Uterus (tissue), 4 donors: Measurements from ENCODE around the gene FAT1. TPM values are rescaled to one million over a fixed set of nuclear protein-coding genes. Genes with fewer than 3 reads are reported as not detected.
A peak's percentile ranks its signal among the peaks of the same experiment; 100 is the strongest.

Experiments used
- DNase-seq, 2 donors: peaks; one replicate each; pipeline ENCODE4 v3.0.0-alpha.2; 2019 to 2020
- H3K27ac ChIP-seq, 2 donors: fragments of 200-600 bp; sonication (generic); 1 replicate in 1 of 2; 2 replicates in 1 of 2; pipeline ENCODE4 v1.5.1; 2016 to 2018
- H3K27me3 ChIP-seq, 2 donors: fragments of 200-600 bp; sonication (generic); one replicate each; pipeline ENCODE4 v1.5.1; 2018 to 2019; ENCODE audit warnings: control low read depth in 1 of 2
- H3K36me3 ChIP-seq, 2 donors: fragments of 200-600 bp; sonication (generic); one replicate each; pipeline ENCODE4 v1.5.1; 2019; ENCODE audit warnings: control low read depth in 1 of 2
- H3K4me1 ChIP-seq, 2 donors: fragments of 200-600 bp; sonication (generic); one replicate each; pipeline ENCODE4 v1.5.1; 2018 to 2019; ENCODE audit warnings: control low read depth in 1 of 2
- H3K4me3 ChIP-seq, 2 donors: fragments of 200-600 bp; sonication (generic); 1 replicate in 1 of 2; 2 replicates in 1 of 2; pipeline ENCODE4 v1.5.1; 2018 to 2019; ENCODE audit warnings: mild to moderate bottlenecking in 1 of 2
- H3K9me3 ChIP-seq, 2 donors: fragments of 200-600 bp; sonication (generic); one replicate each; pipeline ENCODE4 v1.5.1; 2019; ENCODE audit warnings: control low read depth in 1 of 2
- POLR2A ChIP-seq, 2 donors: fragments of 450-650 bp; IDR thresholded peaks; one replicate each; pipeline ENCODE4 v1.6.1; 2016; ENCODE audit warnings: antibody characterized with exemption in 2 of 2, mild to moderate bottlenecking in 1 of 2, moderate library complexity in 1 of 2
- intact Hi-C: fragments of 100-400 bp; cut with DNase I; formaldehyde crosslinking; loops from one replicate; pipeline ENCODE4 v1.15.1; 2023; ENCODE audit warnings: low total_unique reads
- total RNA-seq, 4 donors: library from RNA; depleted of rRNA in 3 of 4; stranded (reverse); fragments of >200 nt in 3 of 4; gene quantifications; one replicate each; pipeline versions ENCODE4 v1.1.0 to v1.2.4, GENCODE V29; 2014 to 2023
- TF ChIP-seq, protein P1 (sequence below), 4 experiments: fragments of 200-600 bp in 2 of 4; fragments of 450-650 bp in 2 of 4; sonication (generic) in 2 of 4; IDR thresholded peaks; one replicate each; pipeline ENCODE4 v1.5.1; 2016 to 2019; ENCODE audit warnings: antibody characterized with exemption in 4 of 4, mild to moderate bottlenecking in 2 of 4, moderate library complexity in 1 of 4
- donor health status: DM: yes; HTN: yes; CAD: no.

Gene FAT1, protein sequence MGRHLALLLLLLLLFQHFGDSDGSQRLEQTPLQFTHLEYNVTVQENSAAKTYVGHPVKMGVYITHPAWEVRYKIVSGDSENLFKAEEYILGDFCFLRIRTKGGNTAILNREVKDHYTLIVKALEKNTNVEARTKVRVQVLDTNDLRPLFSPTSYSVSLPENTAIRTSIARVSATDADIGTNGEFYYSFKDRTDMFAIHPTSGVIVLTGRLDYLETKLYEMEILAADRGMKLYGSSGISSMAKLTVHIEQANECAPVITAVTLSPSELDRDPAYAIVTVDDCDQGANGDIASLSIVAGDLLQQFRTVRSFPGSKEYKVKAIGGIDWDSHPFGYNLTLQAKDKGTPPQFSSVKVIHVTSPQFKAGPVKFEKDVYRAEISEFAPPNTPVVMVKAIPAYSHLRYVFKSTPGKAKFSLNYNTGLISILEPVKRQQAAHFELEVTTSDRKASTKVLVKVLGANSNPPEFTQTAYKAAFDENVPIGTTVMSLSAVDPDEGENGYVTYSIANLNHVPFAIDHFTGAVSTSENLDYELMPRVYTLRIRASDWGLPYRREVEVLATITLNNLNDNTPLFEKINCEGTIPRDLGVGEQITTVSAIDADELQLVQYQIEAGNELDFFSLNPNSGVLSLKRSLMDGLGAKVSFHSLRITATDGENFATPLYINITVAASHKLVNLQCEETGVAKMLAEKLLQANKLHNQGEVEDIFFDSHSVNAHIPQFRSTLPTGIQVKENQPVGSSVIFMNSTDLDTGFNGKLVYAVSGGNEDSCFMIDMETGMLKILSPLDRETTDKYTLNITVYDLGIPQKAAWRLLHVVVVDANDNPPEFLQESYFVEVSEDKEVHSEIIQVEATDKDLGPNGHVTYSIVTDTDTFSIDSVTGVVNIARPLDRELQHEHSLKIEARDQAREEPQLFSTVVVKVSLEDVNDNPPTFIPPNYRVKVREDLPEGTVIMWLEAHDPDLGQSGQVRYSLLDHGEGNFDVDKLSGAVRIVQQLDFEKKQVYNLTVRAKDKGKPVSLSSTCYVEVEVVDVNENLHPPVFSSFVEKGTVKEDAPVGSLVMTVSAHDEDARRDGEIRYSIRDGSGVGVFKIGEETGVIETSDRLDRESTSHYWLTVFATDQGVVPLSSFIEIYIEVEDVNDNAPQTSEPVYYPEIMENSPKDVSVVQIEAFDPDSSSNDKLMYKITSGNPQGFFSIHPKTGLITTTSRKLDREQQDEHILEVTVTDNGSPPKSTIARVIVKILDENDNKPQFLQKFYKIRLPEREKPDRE (N-terminal part only)
- total RNA-seq: 100 to 1,000 TPM in 1 of 4 donors, 10 to 100 TPM in 3; 11.5 to 245 (median 52.5) TPM

- Histone ChIP-seq H3K4me3 (peak within 1 kb of the TSS; percentile 45 to 81), H3K36me3 (no peaks in the 10 kb centered on the region), H3K27me3 (no peaks in the 10 kb centered on the region), H3K9me3 (no peaks in the 10 kb centered on the region), H3K27ac (peak within 1 kb of the TSS; percentile 91 to 93), H3K4me1 (no peaks in the 10 kb centered on the region)
- TF ChIP-seq POLR2A (IDR thresholded peaks at IDR 0.05): peak; percentile 31 to 52
- TF ChIP-seq, protein P1, sequence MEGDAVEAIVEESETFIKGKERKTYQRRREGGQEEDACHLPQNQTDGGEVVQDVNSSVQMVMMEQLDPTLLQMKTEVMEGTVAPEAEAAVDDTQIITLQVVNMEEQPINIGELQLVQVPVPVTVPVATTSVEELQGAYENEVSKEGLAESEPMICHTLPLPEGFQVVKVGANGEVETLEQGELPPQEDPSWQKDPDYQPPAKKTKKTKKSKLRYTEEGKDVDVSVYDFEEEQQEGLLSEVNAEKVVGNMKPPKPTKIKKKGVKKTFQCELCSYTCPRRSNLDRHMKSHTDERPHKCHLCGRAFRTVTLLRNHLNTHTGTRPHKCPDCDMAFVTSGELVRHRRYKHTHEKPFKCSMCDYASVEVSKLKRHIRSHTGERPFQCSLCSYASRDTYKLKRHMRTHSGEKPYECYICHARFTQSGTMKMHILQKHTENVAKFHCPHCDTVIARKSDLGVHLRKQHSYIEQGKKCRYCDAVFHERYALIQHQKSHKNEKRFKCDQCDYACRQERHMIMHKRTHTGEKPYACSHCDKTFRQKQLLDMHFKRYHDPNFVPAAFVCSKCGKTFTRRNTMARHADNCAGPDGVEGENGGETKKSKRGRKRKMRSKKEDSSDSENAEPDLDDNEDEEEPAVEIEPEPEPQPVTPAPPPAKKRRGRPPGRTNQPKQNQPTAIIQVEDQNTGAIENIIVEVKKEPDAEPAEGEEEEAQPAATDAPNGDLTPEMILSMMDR (IDR thresholded peaks at IDR 0.05): no peak
- peak; percentile 58 to 73 for DNase-seq
- intact Hi-C loops: no loop called here
Observed at GRCh38 chr4:186723292-186724057, at the start of gene FAT1. Gene FAT1 (minus strand): TSS chr4:186723856. CDS start chr4:186709827, 14,029 bp downstream.

- Histone ChIP-seq H3K4me3 (no peak overlapping the region), H3K4me1 (no peaks in the 10 kb centered on the region), H3K27ac (no peak overlapping the region), H3K9me3 (no peaks in the 10 kb centered on the region), H3K36me3 (no peaks in the 10 kb centered on the region), H3K27me3 (no peaks in the 10 kb centered on the region)
- DNase-seq: no peak
- intact Hi-C loops: no loop called here
- no peak for TF ChIP-seq POLR2A (IDR thresholded peaks at IDR 0.05)
- TF ChIP-seq, protein P1 (IDR thresholded peaks at IDR 0.05): no peak
Observed at GRCh38 chr4:186772936-186773487, 49.4 kb upstream of the FAT1 start.

DNA sequence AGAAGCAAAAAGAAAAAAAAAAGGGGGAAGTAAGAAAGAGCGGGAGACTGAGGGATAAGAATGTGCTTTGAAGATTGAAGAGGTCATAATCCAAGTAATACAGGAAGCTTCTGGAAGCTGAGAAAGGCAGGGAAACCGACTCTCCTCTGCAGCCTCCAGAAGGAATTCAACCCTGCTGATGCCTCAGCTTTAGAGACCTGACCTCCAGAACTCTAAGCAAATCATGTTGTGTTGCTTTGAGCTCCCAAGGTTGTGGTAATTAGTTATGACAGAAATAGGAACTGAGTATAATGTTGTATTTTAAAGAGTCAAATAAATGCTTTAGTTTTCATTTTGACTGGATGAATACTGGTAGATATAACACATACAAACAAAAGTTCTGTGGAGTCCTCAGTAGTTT is 48.0 kb upstream of the FAT1 start:
- intact Hi-C loops: no loop called here
- Histone ChIP-seq H3K27ac (no peak overlapping the region), H3K4me3 (no peak overlapping the region), H3K27me3 (no peaks in the 10 kb centered on the region), H3K36me3 (no peaks in the 10 kb centered on the region), H3K4me1 (no peaks in the 10 kb centered on the region), H3K9me3 (no peaks in the 10 kb centered on the region)
- TF ChIP-seq POLR2A (IDR thresholded peaks at IDR 0.05): no peak
- TF ChIP-seq, protein P1 (IDR thresholded peaks at IDR 0.05): no peak
- DNase-seq: no peak

DNA sequence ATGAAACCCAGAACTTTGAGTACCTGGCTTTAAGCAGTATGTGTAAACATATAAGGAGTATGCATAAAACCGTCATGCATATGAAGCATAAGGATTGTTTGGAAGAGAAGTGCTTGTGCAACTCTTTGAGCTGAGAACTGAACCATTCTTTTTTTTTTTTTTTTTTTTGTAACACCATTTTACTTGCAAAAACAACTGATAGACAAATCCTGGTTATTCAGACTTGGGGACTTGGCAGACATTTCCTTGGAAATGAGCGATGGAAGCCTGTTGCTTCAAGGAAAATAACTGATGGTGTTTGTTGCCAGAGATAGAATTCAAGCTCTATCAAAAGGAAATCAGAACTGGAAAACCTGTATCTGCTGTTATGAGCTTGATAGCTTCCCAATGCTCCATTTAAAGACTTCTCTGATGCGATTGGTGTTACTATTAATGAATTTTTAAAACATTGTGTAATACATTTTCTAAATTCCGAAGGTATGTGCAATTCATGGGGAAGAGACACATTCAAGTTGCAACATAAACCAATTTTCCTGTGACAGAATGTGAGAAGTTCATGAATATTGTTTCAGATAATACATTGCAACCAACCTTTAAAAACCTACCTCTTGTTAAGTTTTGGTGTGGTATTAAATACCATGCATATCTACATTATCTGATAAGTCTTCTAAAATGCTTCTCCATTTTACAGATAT is 47.0 kb upstream of the FAT1 start:
- TF ChIP-seq, protein P1 (IDR thresholded peaks at IDR 0.05): no peak
- TF ChIP-seq POLR2A (IDR thresholded peaks at IDR 0.05): no peak
- intact Hi-C loops: no loop called here
- no peak for DNase-seq
- Histone ChIP-seq H3K27ac (no peak overlapping the region), H3K4me3 (no peak overlapping the region), H3K9me3 (no peaks in the 10 kb centered on the region), H3K4me1 (no peaks in the 10 kb centered on the region), H3K36me3 (no peaks in the 10 kb centered on the region), H3K27me3 (no peaks in the 10 kb centered on the region)
